Right lobe of liver (tissue), 6 donors: ENCODE results near the gene PRKAG2. TPM values are rescaled to one million over a fixed set of nuclear protein-coding genes. Genes with fewer than 3 reads are reported as not detected.

Source experiments
- ATAC-seq, 4 donors: fragments of 200-7000 bp; cut with Tn5 transposase; one replicate each; pipeline ENCODE4 v1.9.1; 2020; ENCODE audit warnings: mild to moderate bottlenecking in 4 of 4, moderate library complexity in 4 of 4
- DNase-seq, 3 donors: peaks; one replicate each; pipeline ENCODE4 v3.0.0-alpha.2; 2020
- H3K27ac ChIP-seq, 3 donors: fragments of 200-600 bp; one replicate each; pipeline ENCODE4 v1.8.0; 2022
- H3K27me3 ChIP-seq, 2 donors: fragments of 200-600 bp; one replicate each; pipeline ENCODE4 v1.8.0; 2022
- H3K36me3 ChIP-seq, 4 donors: fragments of 200-600 bp; sonication (generic) in 1 of 4; one replicate each; pipeline versions ENCODE4 v1.5.1 to v1.8.0; 2017 to 2022; ENCODE audit warnings: control low read depth in 1 of 4
- H3K4me1 ChIP-seq, 4 donors: fragments of 200-600 bp; sonication (generic) in 1 of 4; one replicate each; pipeline versions ENCODE4 v1.5.1 to v1.8.0; 2017 to 2022; ENCODE audit warnings: control low read depth in 1 of 4
- H3K4me3 ChIP-seq, 3 donors: fragments of 200-600 bp; one replicate each; pipeline ENCODE4 v1.8.0; 2022
- H3K9me3 ChIP-seq, 4 donors: fragments of 200-600 bp; sonication (generic) in 1 of 4; one replicate each; pipeline versions ENCODE4 v1.5.1 to v1.8.0; 2017 to 2022; ENCODE audit warnings: control low read depth in 1 of 4
- CTCF ChIP-seq, 4 donors: fragments of 200-600 bp in 3 of 4; fragments of 450-650 bp in 1 of 4; IDR thresholded peaks; one replicate each; pipeline versions ENCODE4 v1.5.1 to v1.8.0; 2016 to 2022; ENCODE audit warnings: antibody characterized with exemption in 4 of 4, mild to moderate bottlenecking in 2 of 4
- POLR2A ChIP-seq: fragments of 450-650 bp; IDR thresholded peaks from one replicate; pipeline ENCODE4 v1.6.1; 2017; ENCODE audit warnings: antibody characterized with exemption, mild to moderate bottlenecking
- whole genome bisulfite sequencing: methylation state at CpG from one replicate; pipeline ENCODE4 v1.1.6; 2018; ENCODE audit warnings: low coverage, low lambda C conversion rate; ENCODE audit not compliant: insufficient coverage; ENCODE audit errors: missing lambda C conversion rate; 5-methylcytosine and 5-hydroxymethylcytosine counted together
- intact Hi-C, 2 donors: fragments of 100-400 bp; cut with DNase I; formaldehyde crosslinking; loops; one replicate each; pipeline versions ENCODE4 v1.11.2 to v1.14.1; 2022
- total RNA-seq, 6 experiments: library from RNA; depleted of rRNA in 2 of 6; stranded (reverse); fragments of >200 nt in 2 of 6; fragmentation: NEBNext Ultra II Directional in 3 of 6; extraction: Animal tissue kit (Norgen Biotek cat#: 25700) in 3 of 6; gene quantifications; one replicate each; pipeline versions ENCODE4 v1.1.0 to v1.2.4, GENCODE V29; 2016 to 2023
- donor health status: DM: no; HTN: yes; CAD: no.
- donor health status: DM: no; HTN: no; CAD: no.
- donor health status: DM: no; HTN: no; CAD: no.
- donor health status: DM: no; HTN: yes; CAD: no.
- donor health status: DM: no; HTN: yes; CAD: no.

PRKAG2 gene
- total RNA-seq, 6 experiments from 2014 or later: 20.6 to 63.6 (median 29.5) TPM

GRCh38 chr7:151896086-151896485 lies 19.2 kb upstream of the PRKAG2 start:
- ATAC-seq (peak in 1 of 4 donors; percentile 18), DNase-seq (peak in 1 of 3 donors; percentile 24)
- no peaks in the 10 kb centered on the region for H3K36me3 ChIP-seq
- TF ChIP-seq POLR2A (no peak), CTCF (IDR thresholded peaks at IDR 0.05) (no peak)
- no peaks in the 10 kb centered on the region for H3K27me3 ChIP-seq
- no peaks in the 10 kb centered on the region for H3K4me1 ChIP-seq
- no peak overlapping the region for H3K27ac ChIP-seq
- intact Hi-C loops: no loop called here
- 83% methylated on average over 1 of the region's 4 CpGs for WGBS
- H3K9me3 ChIP-seq: no peaks in the 10 kb centered on the region
- no peak overlapping the region for H3K4me3 ChIP-seq

DNA sequence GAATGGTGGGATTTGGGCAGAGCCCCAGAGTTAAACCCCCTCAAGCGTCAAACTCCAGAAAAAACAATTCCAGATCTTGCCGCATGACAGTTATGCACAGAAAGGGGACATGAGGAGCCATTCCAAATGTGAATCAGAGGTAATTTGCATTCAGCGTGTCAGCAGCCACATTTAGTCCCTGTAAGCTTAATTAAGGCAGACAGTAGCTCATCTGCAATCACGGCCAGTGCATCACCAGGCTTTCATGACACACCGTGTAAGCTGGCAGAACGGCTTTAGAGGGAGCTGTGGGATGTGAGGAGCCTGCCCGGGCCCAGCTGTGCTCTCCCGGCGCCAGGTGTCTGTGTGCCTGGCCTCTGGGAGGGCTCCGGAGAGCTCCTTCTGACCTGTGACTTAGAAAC lies 18.7 kb upstream of the PRKAG2 start:
- no peak overlapping the region for H3K27ac ChIP-seq
- no peak for TF ChIP-seq CTCF (IDR thresholded peaks at IDR 0.05)
- no peak for TF ChIP-seq POLR2A
- intact Hi-C loops: no loop called here
- no CpG with 5 or more reads among the region's 10 CpGs for WGBS
- no peak for ATAC-seq
- no peaks in the 10 kb centered on the region for H3K27me3 ChIP-seq
- no peaks in the 10 kb centered on the region for H3K4me1 ChIP-seq
- no peak overlapping the region for H3K4me3 ChIP-seq
- no peaks in the 10 kb centered on the region for H3K36me3 ChIP-seq
- no peaks in the 10 kb centered on the region for H3K9me3 ChIP-seq
- DNase-seq: peak in 1 of 3 donors; percentile 37

DNA sequence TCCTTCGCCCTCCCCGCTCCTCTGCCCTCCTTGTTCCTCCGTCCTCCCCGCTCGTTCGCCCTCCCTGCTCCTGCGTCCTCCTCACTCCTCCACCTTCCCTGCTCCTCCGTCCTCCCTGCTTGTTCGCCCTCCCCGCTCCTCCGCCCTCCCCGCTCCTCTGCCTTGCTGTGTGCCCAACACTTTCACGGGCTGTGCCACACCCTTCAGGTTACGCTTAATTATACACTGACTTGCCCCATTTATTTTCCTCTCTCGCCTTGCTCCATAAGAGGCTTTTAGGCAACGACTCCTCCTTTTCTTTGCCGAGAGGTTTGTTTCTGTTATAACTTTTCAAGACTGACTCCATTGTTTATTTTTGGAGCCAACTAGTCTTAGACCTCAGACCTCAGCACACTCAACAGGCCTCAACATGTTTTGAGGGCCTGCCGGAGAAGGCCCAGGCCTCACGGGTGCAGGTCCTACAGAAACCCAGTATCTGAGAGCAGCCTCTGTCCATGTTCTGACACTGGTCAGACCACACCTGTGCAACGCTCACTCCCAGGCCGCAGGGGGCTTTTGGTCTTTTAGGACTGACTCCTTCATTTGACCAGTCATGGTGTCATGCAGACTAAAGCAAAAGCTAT lies 18.2 kb upstream of the PRKAG2 start:
- ATAC-seq: no peak
- DNase-seq: peak in 1 of 3 donors; percentile 43
- WGBS: 93% methylated on average over 20 of the region's 21 CpGs

DNA sequence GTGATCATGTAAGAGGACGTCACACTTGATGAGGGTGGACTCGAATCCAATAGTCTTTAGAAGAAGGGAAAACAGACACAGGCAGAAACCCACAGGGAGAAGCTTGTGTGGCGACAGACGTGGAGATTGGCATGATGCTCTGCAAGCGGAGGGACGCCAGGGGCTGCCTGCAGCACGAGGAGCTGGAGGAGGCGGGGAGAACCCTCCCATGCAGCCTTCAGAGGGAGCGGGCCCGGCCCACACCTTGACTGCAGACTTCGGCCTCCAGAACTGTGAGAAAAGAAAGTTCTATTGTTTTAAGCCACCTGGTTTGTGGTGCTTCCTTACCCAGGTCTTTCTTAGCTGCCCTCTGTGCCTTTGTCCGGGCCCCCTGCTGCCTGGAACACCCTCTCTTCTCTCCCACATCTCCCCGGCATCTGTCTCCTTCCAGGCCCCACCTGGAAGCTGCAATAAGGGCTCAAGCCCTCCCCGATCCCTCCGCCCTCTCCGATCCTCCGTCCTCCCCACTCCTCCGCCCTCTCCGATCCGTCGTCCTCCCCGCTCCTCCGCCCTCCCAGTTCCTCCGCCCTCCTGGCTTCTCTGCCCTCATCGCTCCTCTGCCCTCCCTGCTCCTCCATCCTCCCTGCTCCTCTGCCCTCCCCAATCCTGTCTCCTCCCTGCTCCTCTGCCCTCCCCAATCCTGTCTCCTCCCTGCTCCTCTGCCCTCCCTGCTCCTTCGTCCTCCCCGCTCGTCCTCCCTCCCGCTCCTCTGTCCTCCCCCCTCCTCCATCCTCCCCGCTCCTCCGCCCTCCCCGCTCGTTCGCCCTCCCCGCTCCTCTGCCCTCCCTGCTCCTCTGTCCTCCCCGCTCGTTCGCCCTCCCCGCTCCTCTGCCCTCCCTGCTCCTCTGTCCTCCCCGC lies 17.4 kb upstream of the PRKAG2 start:
- Histone ChIP-seq H3K9me3 (no peaks in the 10 kb centered on the region), H3K4me3 (no peak overlapping the region), H3K4me1 (no peaks in the 10 kb centered on the region), H3K36me3 (no peaks in the 10 kb centered on the region), H3K27me3 (no peaks in the 10 kb centered on the region), H3K27ac (no peak overlapping the region)
- WGBS: 88% methylated on average over 32 of the region's 40 CpGs
- TF ChIP-seq CTCF (IDR thresholded peaks at IDR 0.05) (no peak), POLR2A (no peak)
- intact Hi-C loops: no loop called here
- peak in 1 of 3 donors; percentile 35 for DNase-seq
- ATAC-seq: no peak

More for the DNA sequence above, 18.2 kb upstream of the PRKAG2 start:
- TF ChIP-seq POLR2A: no peak
- no peak for TF ChIP-seq CTCF (IDR thresholded peaks at IDR 0.05)
- H3K4me3 ChIP-seq: no peak overlapping the region
- intact Hi-C loops: no loop called here
- H3K9me3 ChIP-seq: no peaks in the 10 kb centered on the region
- no peak overlapping the region for H3K27ac ChIP-seq
- no peaks in the 10 kb centered on the region for H3K36me3 ChIP-seq
- no peaks in the 10 kb centered on the region for H3K27me3 ChIP-seq
- no peaks in the 10 kb centered on the region for H3K4me1 ChIP-seq
